Brain microvascular endothelial cell (primary cell): ENCODE measurements around the gene DGCR8.

Experiments used
- DNase-seq: peaks from one replicate; pipeline ENCODE4 v3.0.0-alpha.2; 2020
- H3K27ac ChIP-seq: fragments of 250-450 bp; sonication (Bioruptor Pico); 2 replicates; pipeline ENCODE4 v1.5.1; 2020; ENCODE audit warnings: mild to moderate bottlenecking, moderate library complexity
- H3K27me3 ChIP-seq: fragments of 250-450 bp; sonication (Bioruptor Pico); replicated peaks from 2 replicates; pipeline ENCODE4 v1.5.1; 2020; ENCODE audit warnings: mild to moderate bottlenecking
- H3K36me3 ChIP-seq: fragments of 250-450 bp; sonication (Bioruptor Pico); replicated peaks from 2 replicates; pipeline ENCODE4 v1.5.1; 2020; ENCODE audit warnings: mild to moderate bottlenecking
- H3K4me3 ChIP-seq: 2 replicates; pipeline ENCODE4 v1.5.1; 2011; ENCODE audit warnings: low read depth, mild to moderate bottlenecking, control low read depth, low read length, moderate library complexity
- in situ Hi-C: cut with HindIII; loops from 2 replicates; pipeline ENCODE4 v1.10.0; 2017; ENCODE audit warnings: low sequenced_read_pairs, low pct_ligation_motif_present
- TF ChIP-seq, protein P1 (sequence below): IDR thresholded peaks from 2 replicates; pipeline ENCODE4 v1.5.1; 2011; ENCODE audit warnings: low read depth, mild to moderate bottlenecking, moderate library complexity, low read length, control low read depth, inconsistent platforms; ENCODE audit errors: missing control alignments

DGCR8 gene

DNA sequence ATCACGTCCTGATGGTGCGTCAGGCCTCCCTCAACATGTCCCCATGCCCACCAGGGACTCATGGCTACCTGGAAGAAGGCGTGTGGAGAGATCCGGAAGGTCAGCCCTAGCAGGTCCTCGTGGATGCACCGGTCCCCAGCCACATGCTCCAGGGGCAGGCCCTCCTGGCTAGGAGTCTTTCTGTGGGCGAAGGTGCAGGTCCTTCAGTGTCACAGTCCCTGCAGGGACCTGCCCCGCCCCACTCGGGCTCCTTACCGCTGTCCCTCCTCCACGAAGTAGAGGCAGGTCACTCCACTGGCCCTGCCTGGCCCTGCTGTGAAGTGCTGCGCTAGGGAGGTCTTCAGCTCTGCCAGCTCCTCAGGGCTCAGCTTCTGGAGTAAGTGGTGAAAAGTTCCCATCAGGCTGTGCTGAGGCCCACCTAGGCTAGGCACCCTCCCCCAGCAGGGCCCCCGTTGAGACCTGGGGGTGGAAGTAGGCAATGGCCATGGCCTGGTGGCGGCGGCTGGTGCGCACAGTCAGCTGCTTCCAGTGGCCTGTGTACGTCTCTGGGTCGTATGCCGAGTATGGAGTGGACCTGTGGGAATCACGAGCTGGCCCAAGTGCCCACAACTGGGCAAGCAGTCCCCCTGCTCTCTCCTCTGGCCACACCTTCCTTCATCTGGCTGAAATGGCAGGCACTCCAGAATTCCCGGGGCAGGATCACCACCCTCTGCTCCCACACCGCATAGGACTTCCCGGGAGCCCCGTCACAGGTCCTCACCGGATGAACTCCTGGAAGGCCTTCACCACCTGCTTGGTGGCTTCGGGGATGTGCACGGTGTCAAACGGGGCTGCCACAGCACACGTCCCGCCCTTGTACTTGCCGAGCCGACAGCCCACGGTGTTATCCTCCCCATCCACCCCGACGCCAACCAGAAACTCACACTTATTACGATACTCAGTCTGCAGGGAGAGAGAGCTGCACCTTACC is 34.8 kb downstream of the DGCR8 start:
- H3K27ac ChIP-seq: no peak overlapping the region

DNA sequence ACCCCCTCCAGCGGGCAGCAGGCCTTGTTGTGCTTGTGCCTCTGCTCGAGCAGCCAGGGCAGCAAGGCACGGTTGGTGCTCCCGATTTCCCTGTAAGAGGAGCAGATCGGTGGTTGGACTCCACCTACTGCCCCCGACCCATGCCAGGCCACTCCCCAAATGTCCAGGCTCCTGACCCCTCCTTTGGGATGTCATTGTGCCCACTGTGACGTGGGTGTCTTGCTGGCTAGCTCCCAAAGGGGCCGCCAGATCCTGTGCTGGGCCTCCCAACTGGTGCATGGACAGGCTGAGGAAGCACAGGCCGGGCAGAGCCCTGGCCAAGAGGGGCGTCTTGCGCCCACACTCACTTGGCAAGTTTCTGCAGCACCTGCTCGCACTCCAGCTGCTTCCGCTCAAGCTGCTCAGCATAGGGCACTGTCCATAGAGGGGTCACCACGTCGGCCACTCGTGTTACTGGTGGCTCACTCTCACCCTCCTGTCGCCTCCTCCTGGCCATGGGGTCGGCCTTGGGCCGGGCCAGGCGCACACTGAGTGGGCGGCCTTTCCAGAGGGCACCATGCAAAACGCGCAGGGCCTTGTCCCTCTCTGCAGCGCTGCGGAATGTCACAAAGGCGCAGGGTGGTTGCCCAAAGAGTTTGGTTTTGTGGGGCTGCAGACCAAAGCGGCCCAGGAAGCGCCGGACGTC is 35.8 kb downstream of the DGCR8 start, which contains the start of gene RANBP1:
TSS of gene RANBP1 (plus strand) at position 414 of the 685 bp plus-strand sequence. CDS start at position 495, 81 bp downstream.
- peak within 1 kb of the TSS; percentile 83 for H3K27ac ChIP-seq
- peaks cover 65% of the 10 kb centered on the region for H3K36me3 ChIP-seq
- in situ Hi-C loops: no loop called here

More for the DNA sequence above, 34.8 kb downstream of the DGCR8 start:
- in situ Hi-C loops: no loop called here
- TF ChIP-seq, protein P1, sequence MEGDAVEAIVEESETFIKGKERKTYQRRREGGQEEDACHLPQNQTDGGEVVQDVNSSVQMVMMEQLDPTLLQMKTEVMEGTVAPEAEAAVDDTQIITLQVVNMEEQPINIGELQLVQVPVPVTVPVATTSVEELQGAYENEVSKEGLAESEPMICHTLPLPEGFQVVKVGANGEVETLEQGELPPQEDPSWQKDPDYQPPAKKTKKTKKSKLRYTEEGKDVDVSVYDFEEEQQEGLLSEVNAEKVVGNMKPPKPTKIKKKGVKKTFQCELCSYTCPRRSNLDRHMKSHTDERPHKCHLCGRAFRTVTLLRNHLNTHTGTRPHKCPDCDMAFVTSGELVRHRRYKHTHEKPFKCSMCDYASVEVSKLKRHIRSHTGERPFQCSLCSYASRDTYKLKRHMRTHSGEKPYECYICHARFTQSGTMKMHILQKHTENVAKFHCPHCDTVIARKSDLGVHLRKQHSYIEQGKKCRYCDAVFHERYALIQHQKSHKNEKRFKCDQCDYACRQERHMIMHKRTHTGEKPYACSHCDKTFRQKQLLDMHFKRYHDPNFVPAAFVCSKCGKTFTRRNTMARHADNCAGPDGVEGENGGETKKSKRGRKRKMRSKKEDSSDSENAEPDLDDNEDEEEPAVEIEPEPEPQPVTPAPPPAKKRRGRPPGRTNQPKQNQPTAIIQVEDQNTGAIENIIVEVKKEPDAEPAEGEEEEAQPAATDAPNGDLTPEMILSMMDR: no peak
- Histone ChIP-seq H3K27me3 (no peaks in the 10 kb centered on the region), H3K36me3 (peaks cover 65% of the 10 kb centered on the region), H3K4me3 (no peak overlapping the region)
- DNase-seq: no peak

DNA sequence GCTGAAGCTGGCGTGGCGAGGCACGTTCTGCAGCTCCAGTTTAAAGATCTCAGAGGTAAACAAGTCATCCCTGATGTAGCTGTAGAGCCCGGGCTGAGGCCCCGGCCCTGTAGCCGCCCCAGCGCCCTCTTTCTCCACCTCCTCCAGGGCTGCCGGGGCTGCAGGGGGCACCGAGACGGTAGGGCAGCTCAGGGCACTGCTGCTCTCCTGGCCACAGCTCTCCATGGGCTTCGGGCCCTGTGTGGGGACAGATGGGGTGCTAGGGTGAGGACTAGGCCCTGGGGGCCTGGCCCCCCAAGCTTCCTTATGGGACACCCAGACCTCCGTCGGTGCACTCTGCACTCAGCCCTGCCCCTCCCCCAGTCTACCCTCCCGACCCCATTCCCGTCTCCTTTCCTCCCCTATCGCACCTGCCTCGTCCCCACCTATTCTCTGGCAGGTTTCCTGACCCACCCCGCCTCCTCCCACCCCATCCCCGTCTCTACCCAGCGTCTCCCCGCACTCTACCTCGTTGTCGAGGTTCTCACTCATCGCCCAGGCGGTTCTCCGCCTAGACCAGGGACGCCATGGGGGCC is 36.4 kb downstream of the DGCR8 start:
- Histone ChIP-seq H3K27me3 (no peaks in the 10 kb centered on the region), H3K36me3 (peaks cover 64% of the 10 kb centered on the region), H3K4me3 (peak overlapping the region; percentile 92), H3K27ac (peak overlapping the region; percentile 83)
- in situ Hi-C loops: no loop called here
- DNase-seq: no peak
- TF ChIP-seq, protein P1: no peak

More for the DNA sequence above, 35.8 kb downstream of the DGCR8 start, which contains the start of gene RANBP1:
- Histone ChIP-seq H3K27me3 (no peaks in the 10 kb centered on the region), H3K4me3 (peak within 1 kb of the TSS; percentile 92)
- no peak for DNase-seq
- TF ChIP-seq, protein P1: no peak

DNA sequence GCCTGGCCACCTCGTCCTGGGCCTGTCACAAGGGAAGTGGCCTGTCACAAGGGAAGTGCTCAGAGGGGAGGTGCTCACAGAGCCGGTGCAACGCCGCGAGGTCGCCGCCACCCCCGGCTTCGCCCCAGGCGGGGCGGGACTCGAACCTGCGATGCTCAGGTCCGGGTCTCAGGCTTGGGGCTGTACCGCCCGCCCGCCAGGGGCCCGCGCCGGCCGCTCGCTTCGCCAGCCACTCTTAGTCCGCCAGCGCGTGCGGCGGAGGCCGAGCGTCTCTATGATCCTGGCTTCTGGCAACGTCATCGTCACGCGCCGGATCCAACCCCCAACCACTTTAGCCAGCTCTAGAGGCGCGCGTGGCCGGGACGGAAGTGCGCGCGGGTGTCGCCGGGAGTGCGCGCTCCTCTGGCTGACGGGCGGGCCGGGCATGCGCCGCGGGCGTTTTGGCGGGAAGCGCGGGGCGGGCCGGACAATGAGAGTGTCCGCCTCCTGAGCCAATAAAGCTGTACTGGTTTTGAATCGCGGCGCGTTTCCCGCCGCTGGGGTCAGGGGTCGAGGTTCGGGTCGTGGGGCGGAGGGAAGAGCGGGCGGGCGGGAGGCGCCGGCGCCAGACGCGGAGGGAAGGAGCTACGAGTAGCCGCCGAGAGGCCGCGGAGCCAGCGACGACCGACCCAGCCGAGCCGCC is 37.1 kb downstream of the DGCR8 start, which contains the start of gene TRMT2A:
TSS of gene TRMT2A (minus strand) at position 276 of the 682 bp plus-strand sequence. CDS start 320 bp downstream, outside the sequence.
- H3K36me3 ChIP-seq: peaks cover 61% of the 10 kb centered on the region
- peak; percentile 97 for DNase-seq
- H3K27me3 ChIP-seq: no peaks in the 10 kb centered on the region
- H3K4me3 ChIP-seq: peak within 1 kb of the TSS; percentile 92
- TF ChIP-seq, protein P1: no peak
- H3K27ac ChIP-seq: peak within 1 kb of the TSS; percentile 83
- in situ Hi-C loops: no loop called here

DNA sequence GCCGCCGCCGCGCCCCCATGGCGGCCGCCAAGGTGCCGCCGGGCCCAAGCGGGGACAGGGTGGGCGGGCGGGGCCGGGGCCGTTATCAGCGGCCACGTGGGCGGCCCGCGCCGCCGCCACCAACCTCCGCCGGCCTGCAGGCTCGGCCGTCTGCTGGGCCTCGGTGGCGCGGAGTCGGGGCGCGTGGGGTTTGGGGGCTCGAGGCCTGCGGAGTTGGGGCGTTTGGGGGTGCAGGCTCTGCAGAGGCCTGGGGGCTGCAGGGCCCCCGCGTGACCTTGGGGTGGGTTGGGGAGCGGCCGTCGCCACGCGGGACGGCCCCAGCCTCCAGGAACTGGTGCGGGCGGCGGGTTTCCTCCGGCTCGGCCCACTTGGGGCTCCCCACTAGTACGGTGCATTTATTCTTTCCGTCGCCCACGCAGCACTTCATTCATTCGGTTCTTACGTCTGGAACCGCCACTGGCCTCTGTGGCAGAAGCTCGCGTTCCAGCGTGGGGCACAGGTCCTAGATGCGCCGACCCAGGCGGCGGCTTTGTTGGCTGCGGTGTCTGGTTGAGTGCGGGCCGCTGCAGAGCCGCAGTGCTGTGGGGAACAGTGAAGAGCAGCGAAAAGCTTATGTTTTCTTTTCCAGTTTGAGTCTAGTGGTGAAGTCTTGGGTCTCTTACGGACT is 37.7 kb downstream of the DGCR8 start:
- TF ChIP-seq, protein P1: no peak
- peak; percentile 6 for DNase-seq
- in situ Hi-C loops: no loop called here
- Histone ChIP-seq H3K27ac (peak overlapping the region; percentile 57), H3K27me3 (no peaks in the 10 kb centered on the region), H3K36me3 (peaks cover 59% of the 10 kb centered on the region), H3K4me3 (peak overlapping the region; percentile 82)
